Cardiac septum (tissue), 1 donor: ENCODE results near the gene RNF222. TPM values are rescaled to one million over a fixed set of nuclear protein-coding genes. Genes with fewer than 3 reads are reported as not detected.
A peak's percentile ranks its signal among the peaks of the same experiment; 100 is the strongest.
"Not testable (repeated sequence)": the region's sequence is repeated elsewhere in the genome, so short reads cannot be mapped to it uniquely, and the experiment has no call there.

Source experiments
- DNase-seq: peaks from one replicate; pipeline ENCODE4 v3.0.0-alpha.2; 2020; ENCODE audit warnings: low spot score
- intact Hi-C: fragments of 100-400 bp; cut with DNase I; formaldehyde crosslinking; loops from one replicate; pipeline ENCODE4 v1.14.0; 2022
- total RNA-seq: library from RNA; stranded (reverse); fragmentation: NEBNext Ultra II Directional; extraction: Animal tissue kit (Norgen Biotek cat#: 25700); gene quantifications from one replicate; pipeline ENCODE4 v1.2.1, GENCODE V29; 2021
- donor health status: DM: no; HTN: no; CAD: no.

Gene RNF222
- total RNA-seq, 1 donor from 2014 or later, result not detected

DNA sequence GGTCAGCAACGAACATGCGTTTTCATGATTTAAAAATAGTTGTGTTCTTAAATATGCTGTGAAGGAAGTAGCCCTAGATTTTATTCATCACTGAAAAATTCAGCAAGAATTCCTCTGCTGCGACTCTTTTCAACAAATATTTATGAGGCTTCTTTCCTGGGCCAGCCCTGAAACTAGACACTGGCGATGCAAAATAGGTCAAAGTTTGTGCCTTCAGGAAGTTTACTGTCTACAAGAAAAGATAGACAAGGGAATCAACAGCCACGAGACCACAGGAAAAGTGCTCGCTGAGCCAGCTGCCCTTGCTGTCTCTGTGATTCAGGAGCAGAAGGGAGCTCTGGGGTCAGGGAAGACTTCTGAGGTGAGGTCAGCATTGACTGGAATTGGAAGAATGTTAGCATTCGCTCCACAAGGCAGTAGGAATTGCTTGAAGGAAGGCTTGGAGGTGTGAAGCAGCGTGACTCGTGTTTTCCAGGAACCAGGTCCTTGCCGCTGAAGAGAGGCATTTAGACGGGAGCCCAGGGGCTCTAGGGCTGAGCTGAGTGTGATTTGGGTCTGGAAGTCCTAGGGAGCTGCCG, 12.7 kb downstream of the RNF222 start:
- no peak for DNase-seq
- intact Hi-C loops, result loop anchor here (5.0 to 10.0 kb wide), 2 partner anchors 52 to 360 kb away; partner anchors contain the start of genes CCDC42 and NDEL1

GRCh38 chr17:8383143-8383822, 14.3 kb downstream of the RNF222 start, which contains the start of gene RPL26:
Gene RPL26, minus strand, starts transcription at chr17:8383193. Its CDS starts 883 bp downstream, at chr17:8382310.
- DNase-seq, result peak; percentile 96
- intact Hi-C loops, result loop anchor here (5.0 to 10.0 kb wide), 2 partner anchors 54 to 362 kb away; partner anchors contain the start of genes CCDC42 and NDEL1

DNA sequence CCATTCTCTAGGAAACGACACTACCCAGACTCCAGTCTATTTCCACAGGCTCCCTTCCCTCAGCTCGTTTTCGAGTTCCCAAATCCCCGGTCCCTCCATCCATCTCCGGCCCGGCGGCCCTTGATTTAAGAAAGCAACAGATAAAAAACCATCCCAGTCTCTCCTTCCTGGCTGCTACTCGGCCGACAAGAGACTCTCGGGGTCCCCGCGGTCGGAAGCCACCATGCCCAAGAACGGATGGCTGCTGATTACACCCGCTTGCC, 14.8 kb downstream of the RNF222 start:
- intact Hi-C loops, result loop anchor here (5.0 to 10.0 kb wide), 2 partner anchors 54 to 362 kb away; partner anchors contain the start of genes CCDC42 and NDEL1
- DNase-seq, result no peak

DNA sequence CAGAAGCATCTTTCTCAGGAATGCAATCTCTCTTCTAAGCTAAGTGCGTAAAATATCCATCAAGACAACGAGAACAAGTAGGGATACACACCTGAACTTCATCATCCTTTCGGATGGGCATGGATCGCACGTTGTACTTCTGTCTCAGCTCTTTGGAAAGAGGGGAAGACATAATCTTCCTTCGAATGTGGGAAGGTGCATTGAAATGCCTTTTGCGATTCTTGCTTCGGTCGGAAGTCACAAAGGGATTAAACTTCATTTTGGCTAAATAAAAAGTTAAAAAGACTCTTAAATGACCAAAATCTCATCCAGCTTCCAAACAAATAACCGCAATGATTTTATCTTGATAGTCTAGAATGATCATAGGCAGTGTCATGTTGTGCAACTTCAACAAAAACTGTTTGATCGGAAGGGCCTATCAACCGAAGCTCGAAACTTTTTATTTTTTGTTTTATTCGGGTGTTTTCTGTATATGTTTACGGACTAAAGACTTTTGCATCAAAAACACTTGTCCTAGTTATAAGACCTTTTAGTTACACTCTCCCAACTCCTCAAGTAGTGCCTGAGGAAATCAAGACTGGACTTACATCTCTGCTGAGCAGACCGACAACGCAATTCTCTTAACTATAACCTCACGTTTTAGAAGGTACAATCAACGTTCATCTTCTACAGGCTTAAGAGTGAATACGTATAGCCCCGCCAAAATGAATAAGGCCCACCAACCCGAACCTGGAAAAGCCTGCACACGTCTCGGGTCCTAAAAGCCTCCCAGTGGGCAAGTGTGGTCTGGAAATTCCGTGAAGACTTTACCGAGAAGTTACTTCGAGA, 15.4 kb downstream of the RNF222 start:
- intact Hi-C loops, result loop anchor here (5.0 to 10.0 kb wide), 2 partner anchors 55 to 363 kb away; partner anchors contain the start of genes CCDC42 and NDEL1
- DNase-seq, result no peak

GRCh38 chr17:8380049-8380448, 17.6 kb downstream of the RNF222 start:
- intact Hi-C loops, result loop anchor here (5.0 to 10.0 kb wide), 2 partner anchors 57 to 365 kb away; partner anchors contain the start of genes CCDC42 and NDEL1
- no peak for DNase-seq

GRCh38 chr17:8378117-8378516, 19.5 kb downstream of the RNF222 start:
- intact Hi-C loops, result loop anchor here (10.0 kb wide), 1 partner anchor 153 kb away; no protein-coding TSS in a partner anchor
- DNase-seq, result not testable (repeated sequence)

- DNase-seq, result no peak
- intact Hi-C loops, result loop anchor here (10.0 kb wide), 1 partner anchor 153 kb away; no protein-coding TSS in a partner anchor
Measured at GRCh38 chr17:8377422-8377821, 20.2 kb downstream of the RNF222 start.

GRCh38 chr17:8376271-8377067, 21.2 kb downstream of the RNF222 start, which contains the start of gene KRABD2:
Gene KRABD2, minus strand, starts transcription at chr17:8376704.
- intact Hi-C loops, result loop anchor here (10.0 kb wide), 1 partner anchor 152 kb away; no protein-coding TSS in a partner anchor
- peak; percentile 96 for DNase-seq

GRCh38 chr17:8375738-8376259, 21.8 kb downstream of the RNF222 start:
- intact Hi-C loops, result loop anchor here (10.0 kb wide), 1 partner anchor 151 kb away; no protein-coding TSS in a partner anchor
- DNase-seq, result no peak

GRCh38 chr17:8373856-8374255, 23.8 kb downstream of the RNF222 start:
- intact Hi-C loops, result loop anchor here (10.0 kb wide), 1 partner anchor 149 kb away; no protein-coding TSS in a partner anchor
- not testable (repeated sequence) for DNase-seq

- intact Hi-C loops, result loop anchor here (10.0 kb wide), 1 partner anchor 148 kb away; no protein-coding TSS in a partner anchor
- DNase-seq, result no peak
Measured at GRCh38 chr17:8372422-8372821, 25.2 kb downstream of the RNF222 start.

GRCh38 chr17:8371786-8372185, 25.8 kb downstream of the RNF222 start:
- no peak for DNase-seq
- intact Hi-C loops, result loop anchor here (10.0 kb wide), 1 partner anchor 147 kb away; no protein-coding TSS in a partner anchor

GRCh38 chr17:8369944-8370343, 27.7 kb downstream of the RNF222 start:
- intact Hi-C loops, result loop anchor here (10.0 kb wide), 1 partner anchor 145 kb away; no protein-coding TSS in a partner anchor
- DNase-seq, result no peak

DNA sequence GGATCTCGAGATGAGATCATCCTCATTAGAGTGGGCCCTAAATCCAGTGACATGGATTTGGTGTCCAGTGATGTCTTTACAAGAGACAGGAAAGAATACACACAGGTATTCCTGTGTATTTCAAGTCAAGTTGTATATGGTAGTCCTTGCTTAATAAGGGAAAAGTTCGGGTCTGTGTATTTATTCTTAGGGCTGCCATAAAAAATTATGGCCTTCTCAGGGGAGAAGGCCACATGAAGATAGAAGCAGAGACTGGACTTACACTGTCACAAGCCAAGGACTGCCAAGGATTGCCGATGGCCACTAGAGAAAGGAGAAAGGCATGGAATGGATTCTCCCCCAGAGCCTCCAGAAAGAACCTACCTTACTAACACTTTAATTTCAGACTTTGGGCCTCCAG, 29.4 kb downstream of the RNF222 start:
- no peak for DNase-seq
- intact Hi-C loops, result no loop called here

GRCh38 chr17:8366231-8366630, 31.4 kb downstream of the RNF222 start:
- intact Hi-C loops, result no loop called here
- DNase-seq, result no peak

DNA sequence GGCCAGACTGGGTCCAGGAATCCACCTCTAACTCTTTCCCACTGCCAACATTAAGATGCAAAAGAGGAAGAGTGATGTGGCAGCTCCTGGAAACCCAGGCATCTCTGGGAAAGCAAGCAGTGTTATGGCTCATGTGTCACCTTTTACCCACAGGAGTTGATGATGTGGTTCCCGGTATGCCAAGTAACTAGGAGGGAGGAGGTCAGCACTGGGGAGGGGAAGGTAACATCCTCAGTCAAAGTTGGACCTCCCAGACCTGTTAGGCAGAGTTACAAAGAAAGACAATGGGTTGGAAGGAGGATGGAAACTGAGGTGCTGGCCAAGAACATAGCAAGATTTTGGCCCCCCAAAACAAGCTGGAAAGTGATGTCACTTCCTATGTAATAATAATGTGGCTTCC, 32.5 kb downstream of the RNF222 start:
- DNase-seq, result no peak
- intact Hi-C loops, result no loop called here

- DNase-seq, result no peak
- intact Hi-C loops, result no loop called here
Measured at GRCh38 chr17:8362651-8363332, 34.8 kb downstream of the RNF222 start.

- DNase-seq, result no peak
- intact Hi-C loops, result no loop called here
Measured at GRCh38 chr17:8360751-8361150, 36.9 kb downstream of the RNF222 start.
